Erythroblast (primary cell): ENCODE data around the gene CD27.

ENCODE experiments used
- GATA1 ChIP-seq: IDR thresholded peaks from 2 replicates; pipeline ENCODE4 v1.6.1; 2011; ENCODE audit warnings: low read depth, mild to moderate bottlenecking, control low read depth, low read length, moderate library complexity
- POLR2A ChIP-seq: IDR thresholded peaks from 2 replicates; pipeline ENCODE4 v1.6.1; 2011; ENCODE audit warnings: mild to moderate bottlenecking, low read length

GRCh38 chr12:6432991-6433390 is 11.8 kb upstream of the CD27 start:
- TF ChIP-seq POLR2A (no peak), GATA1 (no peak)
